Activated CD4-positive, alpha-beta T cell treated with anti-CD3 and anti-CD28 coated beads, Interleukin-2, amount 10 ng/mL, durations not matched to agents 24 days and 14 days (primary cell): ENCODE data around the gene ASH1L. TPM values are rescaled to one million over a fixed set of nuclear protein-coding genes. Genes with fewer than 3 reads are reported as not detected.
"Not testable (repeated sequence)": the region's sequence is repeated elsewhere in the genome, so short reads cannot be mapped to it uniquely, and the experiment has no call there.

ENCODE experiments used
- DNase-seq: peaks from one replicate; pipeline ENCODE4 v3.0.0; 2022
- H3K27ac Mint-ChIP-seq: one replicate; pipeline ENCODE4 v1.8.0; 2022; ENCODE audit warnings: mild to moderate bottlenecking, mixed read lengths
- H3K27me3 Mint-ChIP-seq: one replicate; pipeline ENCODE4 v1.8.0; 2022; ENCODE audit warnings: mixed read lengths
- H3K36me3 Mint-ChIP-seq: one replicate; pipeline ENCODE4 v1.8.0; 2022; ENCODE audit warnings: low read depth, mild to moderate bottlenecking, mixed read lengths
- H3K4me1 Mint-ChIP-seq: one replicate; pipeline ENCODE4 v1.8.0; 2021; ENCODE audit warnings: mixed read lengths
- H3K4me3 Mint-ChIP-seq: one replicate; pipeline ENCODE4 v1.8.0; 2022; ENCODE audit warnings: mild to moderate bottlenecking, moderate library complexity, mixed read lengths
- H3K9me3 Mint-ChIP-seq: one replicate; pipeline ENCODE4 v1.8.0; 2021; ENCODE audit warnings: mixed read lengths
- intact Hi-C: fragments of 100-400 bp; cut with micrococcal nuclease; formaldehyde crosslinking; loops from one replicate; pipeline ENCODE4 v1.15.1; 2023
- total RNA-seq: library from RNA; stranded (reverse); gene quantifications from 2 replicates; pipeline ENCODE4 v1.2.3, GENCODE V29; 2022

Gene ASH1L
- total RNA-seq, 1 donor from 2014 or later, result 44.7 TPM

DNA sequence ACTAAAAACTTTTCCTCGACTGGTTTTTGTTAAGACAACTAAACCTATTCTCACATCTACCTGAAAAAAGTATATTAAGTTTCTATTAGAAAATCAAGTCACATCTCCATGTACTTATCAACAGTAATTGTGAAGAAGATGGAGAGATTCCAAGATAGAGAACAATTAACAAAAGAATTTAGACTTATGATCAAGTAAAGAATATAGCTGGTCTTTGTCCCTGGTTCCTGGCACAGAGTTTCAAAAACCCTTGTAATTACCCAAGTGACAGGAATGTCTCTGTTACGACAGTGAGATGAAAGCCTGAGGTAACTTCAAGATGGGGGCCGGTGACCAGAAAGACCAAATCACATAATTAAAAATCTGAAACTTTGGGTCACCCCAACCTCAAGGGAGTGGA lies 91.6 kb downstream of the ASH1L start:
- Mint-ChIP-seq H3K4me3 (no peak overlapping the region), H3K27ac (no peak overlapping the region), H3K36me3 (peaks cover 47% of the 10 kb centered on the region), H3K9me3 (peaks cover 4% of the 10 kb centered on the region), H3K4me1 (peaks cover 20% of the 10 kb centered on the region), H3K27me3 (no peaks in the 10 kb centered on the region)
- no peak for DNase-seq
- intact Hi-C loops, result no loop called here

DNA sequence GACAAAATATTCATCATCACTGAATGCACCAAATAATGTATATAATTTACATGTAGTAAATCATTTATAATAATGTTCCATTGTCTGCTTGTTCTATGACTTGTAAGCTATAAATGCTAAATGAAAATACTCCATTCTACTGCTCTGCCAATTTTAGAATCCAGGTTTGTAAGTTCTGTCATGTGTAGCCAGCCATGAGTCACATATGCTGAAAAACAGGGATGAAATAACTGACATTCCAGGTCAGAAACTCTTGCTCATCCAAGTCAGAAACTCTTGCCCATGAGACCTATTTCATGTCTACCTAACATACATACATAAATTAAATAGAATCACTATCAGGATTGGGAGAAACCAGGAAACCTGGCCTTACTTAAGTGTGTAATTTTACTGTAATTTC lies 95.6 kb downstream of the ASH1L start:
- Mint-ChIP-seq H3K9me3 (peaks cover 4% of the 10 kb centered on the region), H3K36me3 (peaks cover 30% of the 10 kb centered on the region), H3K4me3 (peak overlapping the region; percentile 11), H3K27me3 (no peaks in the 10 kb centered on the region), H3K4me1 (peaks cover 33% of the 10 kb centered on the region), H3K27ac (peak overlapping the region; percentile 82)
- intact Hi-C loops, result loop anchor here (2.0 to 10.0 kb wide), 3 partner anchors 45 to 98 kb away; partner anchors contain the start of gene ASH1L
- no peak for DNase-seq

DNA sequence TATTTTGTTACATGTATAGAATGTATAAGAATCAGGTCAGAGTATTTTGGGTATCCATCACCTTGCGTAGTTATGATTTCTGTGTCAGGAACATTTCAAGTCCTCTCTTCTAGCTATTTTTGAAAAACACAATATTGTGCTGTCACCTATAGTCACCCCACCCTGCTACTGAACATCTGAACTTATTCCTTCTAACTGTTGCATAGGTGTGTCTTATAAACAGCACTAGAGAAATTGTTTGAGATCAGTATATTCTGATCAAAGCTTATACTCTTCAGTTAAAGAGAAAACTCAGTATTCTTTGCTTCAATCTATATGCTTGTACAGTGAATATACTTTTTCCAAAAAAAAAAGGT lies 96.0 kb downstream of the ASH1L start:
- peaks cover 3% of the 10 kb centered on the region for H3K9me3 Mint-ChIP-seq
- DNase-seq, result no peak
- peaks cover 33% of the 10 kb centered on the region for H3K4me1 Mint-ChIP-seq
- intact Hi-C loops, result loop anchor here (2.0 to 10.0 kb wide), 3 partner anchors 46 to 98 kb away; partner anchors contain the start of gene ASH1L
- H3K27me3 Mint-ChIP-seq, result no peaks in the 10 kb centered on the region
- peak overlapping the region; percentile 71 for H3K4me3 Mint-ChIP-seq
- H3K36me3 Mint-ChIP-seq, result peaks cover 28% of the 10 kb centered on the region
- H3K27ac Mint-ChIP-seq, result peak overlapping the region; percentile 91

DNA sequence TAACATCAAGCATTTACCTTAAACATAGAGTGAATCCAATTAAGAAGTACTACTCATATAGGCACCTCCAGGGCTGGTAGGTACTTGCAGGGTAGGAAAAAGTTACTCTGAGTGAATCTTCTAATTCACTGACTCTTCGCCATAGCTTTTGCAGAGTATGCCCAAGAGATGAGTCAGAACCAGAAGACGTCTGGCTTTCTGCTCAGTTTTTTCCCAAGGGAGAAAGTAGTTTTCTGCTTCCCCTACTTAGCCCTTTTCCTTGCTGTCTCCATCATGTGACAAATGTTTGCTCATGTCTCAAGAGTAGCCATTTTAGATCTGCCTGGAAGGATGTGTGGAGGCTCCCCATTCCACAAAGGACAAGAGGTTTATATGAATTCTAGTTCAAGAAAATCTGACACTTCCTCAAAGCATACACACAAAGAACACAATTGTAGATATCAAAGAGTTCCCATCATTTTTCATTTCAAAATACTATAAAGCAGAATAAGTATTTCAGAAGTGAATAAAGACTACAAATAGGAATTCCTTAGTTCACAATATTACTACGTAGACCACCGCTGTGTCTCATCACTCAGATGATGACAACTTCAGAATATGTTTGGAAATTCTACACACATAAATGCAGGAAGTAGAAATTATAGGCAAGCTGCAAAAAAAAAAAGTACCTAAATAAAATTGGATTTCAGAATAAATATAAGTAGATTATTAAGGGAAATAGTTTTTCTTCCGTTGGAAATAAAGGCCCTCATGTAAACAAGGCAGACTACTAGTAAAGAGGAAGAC lies 98.5 kb downstream of the ASH1L start:
- DNase-seq, result no peak
- H3K4me3 Mint-ChIP-seq, result no peak overlapping the region
- no peaks in the 10 kb centered on the region for H3K27me3 Mint-ChIP-seq
- intact Hi-C loops, result loop anchor here (10.0 kb wide), 1 partner anchor 101 kb away; the partner anchor contains the start of gene ASH1L
- peaks cover 37% of the 10 kb centered on the region for H3K4me1 Mint-ChIP-seq
- H3K36me3 Mint-ChIP-seq, result peaks cover 29% of the 10 kb centered on the region
- no peak overlapping the region for H3K27ac Mint-ChIP-seq
- H3K9me3 Mint-ChIP-seq, result no peaks in the 10 kb centered on the region

DNA sequence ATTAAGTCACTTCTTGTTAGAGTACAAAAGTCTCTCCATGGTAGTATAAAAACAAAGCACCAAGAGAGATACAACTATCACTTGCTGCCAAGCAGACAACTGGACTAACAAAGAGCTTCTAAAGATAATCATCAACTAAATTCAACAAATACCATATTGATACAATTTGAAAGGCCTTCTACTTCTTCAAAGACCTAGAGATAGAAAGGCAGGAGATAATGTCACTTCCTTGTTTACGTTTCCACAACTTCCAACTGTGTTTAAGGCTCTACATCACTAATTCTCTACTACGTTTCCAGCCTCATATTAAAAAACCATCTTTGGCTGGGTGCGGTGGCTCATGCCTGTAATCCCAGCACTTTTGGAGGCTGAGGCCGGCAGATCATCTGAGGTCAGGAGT lies 104.5 kb downstream of the ASH1L start:
- Mint-ChIP-seq H3K27ac (no peak overlapping the region), H3K36me3 (peaks cover 43% of the 10 kb centered on the region), H3K4me3 (no peak overlapping the region), H3K4me1 (peaks cover 24% of the 10 kb centered on the region), H3K27me3 (no peaks in the 10 kb centered on the region), H3K9me3 (no peaks in the 10 kb centered on the region)
- no peak for DNase-seq
- intact Hi-C loops, result no loop called here

DNA sequence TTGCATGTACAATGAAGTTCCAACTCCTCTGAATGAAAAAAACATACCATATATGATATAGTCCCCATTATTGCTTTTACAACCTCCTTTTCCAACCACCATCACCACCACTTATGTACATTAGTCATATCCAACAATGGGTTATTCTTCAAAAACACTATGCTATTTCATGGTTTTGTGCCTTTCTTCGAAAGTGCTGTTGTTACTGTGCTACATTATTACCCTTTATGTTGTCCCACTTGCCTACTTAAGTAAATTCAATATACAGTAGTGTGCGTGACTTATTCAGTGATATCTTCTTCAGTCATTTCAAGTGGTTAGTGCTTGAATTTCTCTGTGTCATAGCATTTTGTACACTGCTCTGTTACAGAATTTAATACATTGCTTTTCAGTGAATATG lies 105.3 kb downstream of the ASH1L start:
- H3K27me3 Mint-ChIP-seq, result no peaks in the 10 kb centered on the region
- intact Hi-C loops, result no loop called here
- no peaks in the 10 kb centered on the region for H3K9me3 Mint-ChIP-seq
- DNase-seq, result no peak
- H3K36me3 Mint-ChIP-seq, result peaks cover 40% of the 10 kb centered on the region
- H3K4me1 Mint-ChIP-seq, result peaks cover 23% of the 10 kb centered on the region
- H3K27ac Mint-ChIP-seq, result no peak overlapping the region
- no peak overlapping the region for H3K4me3 Mint-ChIP-seq

DNA sequence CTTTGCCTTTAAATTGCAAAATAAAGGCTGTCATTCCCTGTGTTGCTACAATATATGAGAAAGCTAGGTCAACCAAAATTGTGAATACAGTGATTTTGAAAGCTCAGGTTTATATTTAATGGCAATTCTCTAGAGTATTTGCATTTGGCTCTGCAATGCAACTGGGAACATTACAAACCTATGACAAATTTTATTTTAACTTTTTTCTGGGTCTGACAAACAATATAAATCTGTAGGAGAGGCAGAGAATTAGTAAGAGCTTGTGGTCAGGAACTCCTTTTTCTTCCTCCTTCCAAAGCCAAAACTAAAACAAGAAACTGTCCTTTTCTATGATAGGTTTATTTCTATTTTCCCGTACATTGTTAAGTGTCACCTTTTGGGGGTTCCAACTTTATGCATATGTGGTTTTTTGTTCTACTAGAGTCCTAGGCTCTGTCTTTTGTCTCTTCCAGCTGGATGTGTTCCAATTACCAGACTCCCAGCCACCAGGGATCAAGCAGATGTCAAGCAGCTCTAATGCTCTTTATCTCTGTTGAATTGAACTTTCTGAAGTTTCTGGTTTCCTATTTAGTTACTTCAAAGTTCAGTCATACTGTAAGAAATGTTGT lies 106.9 kb downstream of the ASH1L start:
- peak overlapping the region; percentile 45 for H3K27ac Mint-ChIP-seq
- H3K4me3 Mint-ChIP-seq, result no peak overlapping the region

DNA sequence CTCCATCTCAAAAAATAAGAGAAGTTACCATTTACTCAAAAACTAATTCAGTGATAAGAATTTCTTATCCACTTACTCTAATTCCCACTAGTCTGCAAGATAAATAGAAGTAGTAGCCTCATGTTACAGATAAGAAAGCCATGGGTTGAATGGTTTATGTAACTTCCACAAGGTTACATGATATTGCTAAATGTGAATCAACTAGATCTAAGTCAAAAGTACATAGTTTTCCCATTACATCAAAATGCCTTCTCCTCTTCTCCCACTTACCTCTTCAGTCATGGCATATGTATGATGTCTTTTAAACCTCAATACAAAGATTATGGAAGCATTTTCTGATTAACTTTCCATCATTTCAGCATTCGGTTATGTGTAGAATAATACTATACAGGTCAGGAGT lies 108.5 kb downstream of the ASH1L start:
- H3K36me3 Mint-ChIP-seq, result peaks cover 34% of the 10 kb centered on the region
- intact Hi-C loops, result no loop called here
- H3K9me3 Mint-ChIP-seq, result no peaks in the 10 kb centered on the region
- H3K27me3 Mint-ChIP-seq, result no peaks in the 10 kb centered on the region
- peaks cover 13% of the 10 kb centered on the region for H3K4me1 Mint-ChIP-seq
- no peak overlapping the region for H3K4me3 Mint-ChIP-seq
- no peak overlapping the region for H3K27ac Mint-ChIP-seq
- DNase-seq, result no peak

More for the DNA sequence above, 106.9 kb downstream of the ASH1L start:
- peaks cover 30% of the 10 kb centered on the region for H3K36me3 Mint-ChIP-seq
- H3K27me3 Mint-ChIP-seq, result no peaks in the 10 kb centered on the region
- H3K9me3 Mint-ChIP-seq, result no peaks in the 10 kb centered on the region
- no peak for DNase-seq
- intact Hi-C loops, result no loop called here
- H3K4me1 Mint-ChIP-seq, result peaks cover 13% of the 10 kb centered on the region

DNA sequence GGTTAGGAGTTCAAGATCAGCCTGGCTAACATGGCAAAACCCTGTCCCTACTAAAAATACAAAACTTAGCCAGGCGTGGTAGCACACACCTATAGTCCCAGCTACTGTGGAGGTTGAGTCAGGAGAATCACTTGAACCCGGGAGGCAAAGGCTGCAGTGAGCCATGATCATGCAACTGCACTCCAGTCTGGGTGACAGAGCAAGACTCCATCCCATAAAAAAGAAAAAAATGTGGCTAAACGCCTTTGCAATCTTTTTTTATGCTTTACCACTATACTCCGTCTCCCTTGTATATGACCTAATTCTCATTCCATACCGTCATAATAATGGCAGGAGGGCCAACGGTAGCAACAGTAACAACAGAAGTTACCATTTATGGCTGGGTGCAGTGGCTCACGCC lies 109.5 kb downstream of the ASH1L start:
- Mint-ChIP-seq H3K4me1 (peaks cover 13% of the 10 kb centered on the region), H3K36me3 (peaks cover 34% of the 10 kb centered on the region), H3K27ac (no peak overlapping the region), H3K9me3 (no peaks in the 10 kb centered on the region), H3K27me3 (no peaks in the 10 kb centered on the region), H3K4me3 (no peak overlapping the region)
- intact Hi-C loops, result no loop called here
- peak; percentile 45 for DNase-seq

DNA sequence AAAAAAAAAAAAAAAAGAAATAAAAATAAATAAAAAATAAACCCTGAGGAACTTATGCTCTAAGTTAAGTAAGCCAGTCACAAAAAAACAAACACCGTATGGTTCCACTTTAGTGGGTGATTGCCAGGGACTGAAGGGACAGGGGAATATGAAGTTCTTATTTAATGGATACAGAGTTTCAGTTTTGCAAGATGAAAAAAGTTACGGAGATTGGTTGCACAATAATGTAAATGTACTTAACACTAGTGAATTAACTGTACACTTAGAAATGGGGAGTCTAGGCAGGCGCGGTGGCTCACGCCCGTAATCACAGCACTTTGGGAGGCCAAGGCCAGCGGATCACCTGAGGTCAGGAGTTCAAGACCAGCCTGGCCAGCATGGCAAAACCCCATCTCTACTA lies 111.4 kb downstream of the ASH1L start:
- Mint-ChIP-seq H3K4me3 (no peak overlapping the region), H3K36me3 (peaks cover 33% of the 10 kb centered on the region), H3K9me3 (no peaks in the 10 kb centered on the region), H3K27ac (no peak overlapping the region), H3K4me1 (peaks cover 8% of the 10 kb centered on the region), H3K27me3 (no peaks in the 10 kb centered on the region)
- intact Hi-C loops, result no loop called here
- DNase-seq, result peak; percentile 37

DNA sequence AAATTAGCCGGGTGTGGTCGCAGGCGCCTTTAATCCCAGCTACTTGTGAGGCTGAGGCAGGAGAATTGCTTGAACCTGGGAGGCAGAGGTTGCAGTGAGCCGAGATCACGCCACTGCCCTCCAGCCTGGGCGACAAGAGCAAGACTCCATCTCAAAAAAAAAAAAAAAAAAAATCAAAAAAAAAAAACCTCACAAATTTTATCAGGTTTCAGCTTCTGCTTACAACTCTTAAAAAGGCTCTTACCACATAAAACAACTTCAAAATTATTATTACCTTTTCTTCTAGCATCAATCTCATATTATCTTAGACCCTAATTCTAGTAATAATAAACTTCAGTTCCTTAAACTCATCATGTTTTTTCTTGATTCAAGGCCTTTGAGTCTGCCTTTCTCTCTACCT lies 120.2 kb downstream of the ASH1L start:
- H3K4me1 Mint-ChIP-seq, H3K4me3 Mint-ChIP-seq, DNase-seq, H3K27me3 Mint-ChIP-seq, intact Hi-C loops, H3K27ac Mint-ChIP-seq, H3K9me3 Mint-ChIP-seq: not testable (repeated sequence)
- peaks cover 23% of the 10 kb centered on the region for H3K36me3 Mint-ChIP-seq

DNA sequence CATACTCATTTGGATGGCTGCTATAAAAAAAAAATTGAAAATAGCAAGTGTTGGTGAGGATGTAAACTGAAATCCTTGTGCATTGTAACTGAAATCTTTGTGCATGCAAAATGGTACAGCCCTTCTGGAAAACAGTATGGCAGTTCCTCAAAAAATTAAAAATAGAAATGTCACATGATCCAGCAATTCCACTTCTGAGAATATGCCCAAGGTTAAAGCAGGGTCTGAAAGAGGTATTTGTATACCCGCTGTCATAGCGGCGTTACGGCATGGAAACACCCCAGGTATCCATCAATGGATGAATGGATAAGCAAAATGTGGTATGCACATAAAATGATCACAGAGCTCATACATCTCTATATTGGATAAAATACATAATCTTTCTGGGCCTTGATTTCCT lies 125.2 kb downstream of the ASH1L start:
- peaks cover 3% of the 10 kb centered on the region for H3K4me1 Mint-ChIP-seq
- peaks cover 35% of the 10 kb centered on the region for H3K36me3 Mint-ChIP-seq
- intact Hi-C loops, result no loop called here
- no peak overlapping the region for H3K4me3 Mint-ChIP-seq
- DNase-seq, result no peak
- H3K27ac Mint-ChIP-seq, result no peak overlapping the region
- H3K27me3 Mint-ChIP-seq, result no peaks in the 10 kb centered on the region
- H3K9me3 Mint-ChIP-seq, result no peaks in the 10 kb centered on the region

DNA sequence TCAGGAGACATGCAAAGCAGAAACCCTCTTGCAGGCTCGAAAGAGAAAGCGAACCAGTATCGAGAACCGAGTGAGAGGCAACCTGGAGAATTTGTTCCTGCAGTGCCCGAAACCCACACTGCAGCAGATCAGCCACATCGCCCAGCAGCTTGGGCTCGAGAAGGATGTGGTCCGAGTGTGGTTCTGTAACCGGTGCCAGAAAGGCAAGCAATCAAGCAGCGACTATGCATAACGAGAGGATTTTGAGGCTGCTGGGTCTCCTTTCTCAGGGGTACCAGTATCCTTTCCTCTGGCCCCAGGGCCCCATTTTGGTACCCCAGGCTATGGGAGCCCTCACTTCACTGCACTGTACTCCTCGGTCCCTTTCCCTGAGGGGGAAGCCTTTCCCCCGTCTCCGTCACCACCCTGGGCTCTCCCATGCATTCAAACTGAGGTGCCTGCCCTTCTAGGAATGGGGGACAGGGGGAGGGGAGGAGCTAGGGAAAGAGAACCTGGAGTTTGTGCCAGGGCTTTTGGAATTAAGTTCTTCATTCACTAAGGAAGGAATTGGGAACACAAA lies 128.7 kb downstream of the ASH1L start:
- H3K36me3 Mint-ChIP-seq, result peaks cover 35% of the 10 kb centered on the region
- H3K4me3 Mint-ChIP-seq, H3K9me3 Mint-ChIP-seq, H3K4me1 Mint-ChIP-seq, H3K27ac Mint-ChIP-seq, H3K27me3 Mint-ChIP-seq, intact Hi-C loops, DNase-seq: not testable (repeated sequence)

DNA sequence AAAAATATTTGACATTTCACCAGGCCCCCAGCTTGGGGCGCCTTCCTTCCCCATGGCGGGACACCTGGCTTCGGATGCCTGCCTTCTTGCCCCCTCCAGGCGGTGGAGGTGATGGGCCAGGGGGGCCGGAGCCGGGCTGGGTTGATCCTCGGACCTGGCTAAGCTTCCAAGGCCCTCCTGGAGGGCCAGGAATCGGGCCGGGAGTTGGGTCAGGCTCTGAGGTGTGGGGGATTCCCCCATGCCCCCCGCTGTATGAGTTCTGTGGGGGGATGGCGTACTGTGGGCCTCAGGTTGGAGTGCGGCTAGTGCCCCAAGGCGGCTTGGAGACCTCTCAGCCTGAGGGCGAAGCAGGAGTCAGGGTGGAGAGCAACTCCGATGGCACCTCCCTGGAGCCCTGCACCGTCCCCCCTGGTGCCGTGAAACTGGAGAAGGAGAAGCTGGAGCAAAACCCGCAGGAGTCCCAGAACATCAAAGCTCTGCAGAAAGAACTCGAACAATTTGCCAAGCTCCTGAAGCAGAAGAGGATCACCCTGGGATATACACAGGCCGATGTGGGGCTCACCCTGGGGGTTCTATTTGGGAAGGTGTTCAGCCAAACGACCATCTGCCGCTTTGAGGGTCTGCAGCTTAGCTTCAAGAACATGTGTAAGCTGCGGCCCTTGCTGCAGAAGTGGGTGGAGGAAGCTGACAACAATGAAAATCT lies 129.3 kb downstream of the ASH1L start:
- DNase-seq, H3K9me3 Mint-ChIP-seq, intact Hi-C loops, H3K4me1 Mint-ChIP-seq, H3K4me3 Mint-ChIP-seq, H3K27ac Mint-ChIP-seq, H3K27me3 Mint-ChIP-seq: not testable (repeated sequence)
- peaks cover 34% of the 10 kb centered on the region for H3K36me3 Mint-ChIP-seq
